Measurements from ENCODE around the gene PCDHGC3. TPM values are rescaled to one million over a fixed set of nuclear protein-coding genes. Genes with fewer than 3 reads are reported as not detected.
A peak's percentile ranks its signal among the peaks of the same experiment; 100 is the strongest.

PCDHGC3 gene
- polyA plus RNA-seq, 1 of the 3 experiments (the other 2 are of a cell fraction) = 97.0 TPM

- TF ChIP-seq USF2 (IDR thresholded peaks at IDR 0.05; ENCODE audit: borderline replicate concordance, low read depth, low read length) (no peak), GATA2 (CRISPR knock-in tag; IDR thresholded peaks at IDR 0.05) (no peak), USF1 (IDR thresholded peaks at IDR 0.05; ENCODE audit: borderline replicate concordance, low read depth) (no peak; the same call in 1 of the 2 replicates), FOXJ3 (CRISPR knock-in tag; IDR thresholded peaks at IDR 0.05) (peak; percentile 50), TEAD4 (IDR thresholded peaks at IDR 0.05; ENCODE audit: borderline replicate concordance, insufficient read depth) (peak; percentile 57; the same call in 1 of the 2 replicates), JUND (IDR thresholded peaks at IDR 0.05) (0 out of 2 replicates have a peak, but pooled peaks have one; percentile 20), RFX5 (IDR thresholded peaks at IDR 0.05; ENCODE audit: low read length) (peak; percentile 96), POLR2AphosphoS5 (IDR thresholded peaks at IDR 0.05; ENCODE audit: low read depth, low read length) (peak; percentile 60; the same call in 1 of the 2 replicates), RCOR1 (IDR thresholded peaks at IDR 0.05; ENCODE audit: low read length) (peak; percentile 76), SIN3A (IDR thresholded peaks at IDR 0.05; ENCODE audit: borderline replicate concordance, low read depth, low read length) (peak; percentile 73; the same call in 1 of the 2 replicates), PBX3 (IDR thresholded peaks at IDR 0.05) (peak; percentile 56; the same call in 1 of the 2 replicates), NFIC (IDR thresholded peaks at IDR 0.05; ENCODE audit: borderline replicate concordance) (peak; percentile 82)
These were observed 49.1 kb downstream of the PCDHGC3 start (continued) for GRCh38 chr5:141524604-141525597.

- ChIA-PET CTCF (interaction anchor here (0.6 to 13.1 kb wide), 22 partner anchors 12 to 206 kb away, joined by 3 to 191 read pairs (median 10); partner anchors contain the start of genes PCDHGA10, PCDHGA11, PCDHGA2 and PCDHGA4), POLR2A (interaction anchor here (1.0 to 1.5 kb wide), 2 partner anchors 32 to 39 kb away, joined by 3 read pairs; no protein-coding TSS in a partner anchor)
- H3K4me2 ChIP-seq = peak overlapping the region; percentile 85
- WGBS (ENCODE audit: low lambda C conversion rate) = 47% methylated on average over 7 of the region's 7 CpGs
- peak overlapping the region; percentile 66; the same call in 1 of the 2 replicates for H3K9ac ChIP-seq
- H3K27ac ChIP-seq (ENCODE audit: low read depth in 2 of 2, low read length in 1 of 2) = peak overlapping the region; percentile 99 to 100
- peak overlapping the region in 1 of 2 experiments; percentile 52; a peak in 3 of 4 replicates for H3K4me3 ChIP-seq (ENCODE audit: low read depth in 2 of 2, low read length in 1 of 2)
- peaks cover 13 to 21% of the 10 kb centered on the region in 2 experiments for H3K36me3 ChIP-seq (replicated peaks in 1 of 2; ENCODE audit: control insufficient read depth in 1 of 2, insufficient read depth in 2 of 2, low read length in 1 of 2)
- H3K9me2 ChIP-seq = no peaks in the 10 kb centered on the region
- no peaks in the 10 kb centered on the region for H3K9me3 ChIP-seq
- no peak for DNase-seq
- peaks cover 36 to 69% of the 10 kb centered on the region in 2 experiments for H3K4me1 ChIP-seq (ENCODE audit: control insufficient read depth in 1 of 2, insufficient read depth in 2 of 2, low read depth in 1 of 2, low read length in 1 of 2)
- peak overlapping the region; percentile 16; the same call in 1 of the 2 replicates for H2AFZ ChIP-seq (ENCODE audit: low read depth)
- peaks cover 55% of the 10 kb centered on the region for H3F3A ChIP-seq (replicated peaks; ENCODE audit: insufficient read depth)
- H4K20me1 ChIP-seq (ENCODE audit: insufficient read depth) = no peaks in the 10 kb centered on the region
- no peaks in the 10 kb centered on the region for H3K27me3 ChIP-seq (ENCODE audit: insufficient read depth)
- peaks cover 14% of the 10 kb centered on the region for H3K79me2 ChIP-seq (ENCODE audit: insufficient read depth)
- TF ChIP-seq RFX5 (IDR thresholded peaks at IDR 0.05; ENCODE audit: low read length) (no peak), USF2 (IDR thresholded peaks at IDR 0.05; ENCODE audit: borderline replicate concordance, low read depth, low read length) (no peak), EZH2phosphoT487 (IDR thresholded peaks at IDR 0.05; ENCODE audit: borderline replicate concordance, low read depth) (no peak), ZBTB33 (IDR thresholded peaks at IDR 0.05; ENCODE audit: borderline replicate concordance, low read depth) (no peak), FOSL2 (IDR thresholded peaks at IDR 0.05; ENCODE audit: borderline replicate concordance, low read depth) (no peak), NFIC (IDR thresholded peaks at IDR 0.05; ENCODE audit: borderline replicate concordance) (no peak), ELF1 (IDR thresholded peaks at IDR 0.05) (no peak), FOXJ3 (CRISPR knock-in tag; IDR thresholded peaks at IDR 0.05) (no peak), TAF1 (IDR thresholded peaks at IDR 0.05; ENCODE audit: borderline replicate concordance, low read depth, low read length) (no peak), MAX (IDR thresholded peaks at IDR 0.05; ENCODE audit: low read depth) (no peak)
These were observed 49.9 kb downstream of the PCDHGC3 start for GRCh38 chr5:141525653-141526052.
